H1 (cell line): ENCODE data around the gene RARB. TPM values are rescaled to one million over a fixed set of nuclear protein-coding genes. Genes with fewer than 3 reads are reported as not detected.
A peak's percentile ranks its signal among the peaks of the same experiment; 100 is the strongest.

ENCODE experiments used
- CTCF ChIA-PET: fragments of 300-600 bp; sonication (Branson Sonifier 250); formaldehyde crosslinking; loops from one replicate; lab custom pipeline; 2021; ENCODE audit not compliant: partially characterized antibody; lab: Charles Lee
- POLR2A ChIA-PET: fragments of 300-600 bp; sonication (Branson Sonifier 250); formaldehyde crosslinking; loops from one replicate; lab custom pipeline; 2021; ENCODE audit warnings: inconsistent platforms; ENCODE audit not compliant: partially characterized antibody; lab: Charles Lee
- DNase-seq, 2 experiments: peaks; one replicate each; pipeline versions ENCODE4 v3.0.0 to v3.0.0-alpha.2; 2010 to 2022; ENCODE audit warnings: low spot score in 2 of 2, low read depth in 1 of 2, mixed read lengths in 1 of 2
- FAIRE-seq: peaks from 2 replicates; lab custom pipeline; 2011; peaks lifted over from hg19 to GRCh38; lab: Jason Lieb, UNC
- H2AFZ ChIP-seq: 2 replicates; pipeline ENCODE4 v1.8.1; 2012; ENCODE audit warnings: low read length, inconsistent platforms
- H2AK5ac ChIP-seq: 2 replicates; pipeline ENCODE4 v1.6.1; 2013; ENCODE audit warnings: low read depth, low read length
- H2BK120ac ChIP-seq: replicated peaks from 2 replicates; pipeline ENCODE3; 2013; ENCODE audit warnings: low read depth, low read length, inconsistent platforms
- H2BK12ac ChIP-seq: 2 replicates; pipeline ENCODE4 v1.6.1; 2013; ENCODE audit warnings: low read depth, low read length
- H2BK15ac ChIP-seq: 2 replicates; pipeline ENCODE4 v1.6.1; 2013; ENCODE audit warnings: low read length
- H2BK20ac ChIP-seq: 2 replicates; pipeline ENCODE4 v1.6.1; 2013; ENCODE audit warnings: low read length
- H2BK5ac ChIP-seq: 2 replicates; pipeline ENCODE4 v1.6.1; 2013; ENCODE audit warnings: low read depth, low read length
- H3K14ac ChIP-seq: 2 replicates; pipeline ENCODE4 v1.6.1; 2013; ENCODE audit warnings: inconsistent platforms; ENCODE audit not compliant: insufficient read length
- H3K18ac ChIP-seq: 2 replicates; pipeline ENCODE4 v1.6.1; 2013; ENCODE audit warnings: low read length; ENCODE audit errors: extremely low read depth
- H3K23ac ChIP-seq: 2 replicates; pipeline ENCODE4 v1.6.1; 2013; ENCODE audit warnings: inconsistent platforms; ENCODE audit not compliant: insufficient read length
- H3K23me2 ChIP-seq: 2 replicates; pipeline ENCODE4 v1.6.1; 2013; ENCODE audit warnings: low read depth, low read length
- H3K27ac ChIP-seq: 2 replicates; pipeline ENCODE4 v1.6.1; 2011; ENCODE audit warnings: low read depth, low read length, inconsistent platforms
- H3K27me3 ChIP-seq, 4 experiments: replicated peaks in 1 of 4; 1 replicate in 1 of 4; 2 replicates in 3 of 4; pipeline versions ENCODE4 v1.6.1 to v1.8.1; 2011 to 2013; ENCODE audit warnings: low read length in 3 of 4, mild to moderate bottlenecking in 3 of 4, inconsistent platforms in 2 of 4, mixed read lengths in 2 of 4, moderate library complexity in 1 of 4; ENCODE audit not compliant: control insufficient read depth in 3 of 4, insufficient read depth in 3 of 4; ENCODE audit errors: extremely low read depth in 1 of 4
- H3K36me3 ChIP-seq, 4 experiments: 2 replicates each; pipeline versions ENCODE4 v1.6.1 to v1.8.1; 2011 to 2013; ENCODE audit warnings: mild to moderate bottlenecking in 4 of 4, low read length in 3 of 4, moderate library complexity in 2 of 4, control low read depth in 1 of 4, inconsistent platforms in 1 of 4; ENCODE audit not compliant: insufficient read depth in 4 of 4, control insufficient read depth in 2 of 4
- H3K4ac ChIP-seq: replicated peaks from 2 replicates; pipeline ENCODE3; 2013; ENCODE audit warnings: low read length, low read depth, mixed read lengths, inconsistent platforms; ENCODE audit not compliant: insufficient read length
- H3K4me1 ChIP-seq, 4 experiments: replicated peaks in 1 of 4; 1 replicate in 1 of 4; 2 replicates in 3 of 4; pipeline versions ENCODE4 v1.6.1 to v1.8.1; 2011 to 2013; ENCODE audit warnings: low read length in 3 of 4, inconsistent platforms in 2 of 4, mixed read lengths in 1 of 4; ENCODE audit not compliant: insufficient read depth in 4 of 4, control insufficient read depth in 3 of 4
- H3K4me2 ChIP-seq, 2 experiments: 2 replicates each; pipeline versions ENCODE4 v1.6.1 to v1.8.1; 2011 to 2013; ENCODE audit warnings: low read depth in 2 of 2, low read length in 2 of 2, control low read depth in 1 of 2, inconsistent platforms in 1 of 2, mild to moderate bottlenecking in 1 of 2; ENCODE audit not compliant: insufficient read depth in 1 of 2
- H3K4me3 ChIP-seq, 4 experiments: fragments of 200-600, 300-600 bp in 1 of 4; sonication (generic), shearing (Covaris generic), sonication (Bioruptor Twin) in 1 of 4; 2 replicates each; pipeline versions ENCODE4 v1.5.1 to v1.8.1; 2011 to 2016; ENCODE audit warnings: low read length in 4 of 4, low read depth in 3 of 4, control low read depth in 2 of 4, inconsistent platforms in 2 of 4, mild to moderate bottlenecking in 2 of 4, mixed read lengths in 1 of 4, moderate library complexity in 1 of 4; ENCODE audit not compliant: insufficient read depth in 2 of 4; ENCODE audit errors: extremely low read depth in 1 of 4
- H3K56ac ChIP-seq: replicated peaks from 2 replicates; pipeline ENCODE3; 2013; ENCODE audit warnings: low read depth, mild to moderate bottlenecking, mixed read lengths, low read length, inconsistent platforms; ENCODE audit not compliant: insufficient read length
- H3K79me1 ChIP-seq: 2 replicates; pipeline ENCODE4 v1.6.1; 2013; ENCODE audit warnings: low read depth, low read length, control low read depth
- H3K79me2 ChIP-seq, 2 experiments: 2 replicates each; pipeline versions ENCODE4 v1.6.1 to v1.8.1; 2012 to 2013; ENCODE audit warnings: low read length in 2 of 2, mild to moderate bottlenecking in 2 of 2, inconsistent platforms in 1 of 2; ENCODE audit not compliant: insufficient read depth in 2 of 2, control insufficient read depth in 1 of 2
- H3K9ac ChIP-seq, 4 experiments: replicated peaks in 1 of 4; 1 replicate in 1 of 4; 2 replicates in 3 of 4; pipeline versions ENCODE4 v1.6.1 to v1.8.1; 2011 to 2013; ENCODE audit warnings: low read depth in 3 of 4, low read length in 3 of 4, control low read depth in 2 of 4, mild to moderate bottlenecking in 2 of 4, moderate library complexity in 2 of 4, inconsistent platforms in 1 of 4; ENCODE audit errors: extremely low read depth in 1 of 4
- H3K9me3 ChIP-seq, 2 experiments: 2 replicates each; pipeline versions ENCODE4 v1.6.1 to v1.8.1; 2012 to 2013; ENCODE audit warnings: mild to moderate bottlenecking in 2 of 2, moderate library complexity in 2 of 2, control low read depth in 1 of 2, inconsistent platforms in 1 of 2, low read depth in 1 of 2, low read length in 1 of 2, mixed read lengths in 1 of 2; ENCODE audit not compliant: insufficient read depth in 2 of 2
- H4K20me1 ChIP-seq, 2 experiments: replicated peaks in 1 of 2; 2 replicates each; pipeline versions ENCODE3 to v1.8.1; 2011 to 2013; ENCODE audit warnings: inconsistent platforms in 2 of 2, low read length in 2 of 2, mild to moderate bottlenecking in 1 of 2; ENCODE audit not compliant: insufficient read depth in 2 of 2, control insufficient read depth in 1 of 2
- H4K5ac ChIP-seq: 2 replicates; pipeline ENCODE4 v1.6.1; 2013; ENCODE audit warnings: low read length, low read depth, mixed read lengths, inconsistent platforms; ENCODE audit not compliant: insufficient read length
- H4K8ac ChIP-seq: 2 replicates; pipeline ENCODE4 v1.8.0; 2013; ENCODE audit warnings: mild to moderate bottlenecking, moderate library complexity, low read length, inconsistent platforms; ENCODE audit not compliant: insufficient read depth; ENCODE audit errors: extremely low read depth
- H4K91ac ChIP-seq: replicated peaks from 2 replicates; pipeline ENCODE3; 2013; ENCODE audit warnings: low read length, mixed read lengths, inconsistent platforms; ENCODE audit not compliant: insufficient read length
- CHD2 ChIP-seq: IDR thresholded peaks from 2 replicates; pipeline ENCODE4 v1.6.1; 2012; ENCODE audit warnings: low read length, improper control_type of control experiment
- JUN ChIP-seq: IDR thresholded peaks from 2 replicates; pipeline ENCODE4 v1.6.1; 2011; ENCODE audit warnings: low read depth, mild to moderate bottlenecking, improper control_type of control experiment, low read length
- KDM4A ChIP-seq: IDR thresholded peaks from one replicate; pipeline ENCODE4 v1.7.1; 2012; ENCODE audit warnings: low read depth, mild to moderate bottlenecking, moderate library complexity, low read length, inconsistent platforms; ENCODE audit not compliant: severe bottlenecking
- POLR2AphosphoS5 ChIP-seq: IDR thresholded peaks from 2 replicates; pipeline ENCODE4 v1.6.1; 2011; ENCODE audit warnings: low read depth, low read length
- TCF12 ChIP-seq: IDR thresholded peaks from 2 replicates; pipeline ENCODE4 v1.6.1; 2011; ENCODE audit warnings: low read depth, mild to moderate bottlenecking, low read length
- TEAD4 ChIP-seq: IDR thresholded peaks from 2 replicates; pipeline ENCODE4 v1.6.1; 2012; ENCODE audit warnings: low read depth, low read length, inconsistent platforms, mixed read lengths
- WGBS, 2 experiments: shearing (Covaris generic) in 1 of 2; methylation state at CpG; one replicate each; pipeline versions ENCODE4 v1.1.6 to v1.1.7; 2013 to 2015; ENCODE audit warnings: low lambda C conversion rate in 2 of 2, mixed read lengths in 2 of 2, inconsistent platforms in 1 of 2, low coverage in 1 of 2, missing lambda C conversion rate in 1 of 2; ENCODE audit not compliant: insufficient replicate concordance in 2 of 2, insufficient coverage in 1 of 2, insufficient read length in 1 of 2; ENCODE audit errors: extremely low coverage in 1 of 2, missing lambda C conversion rate in 1 of 2; 5-methylcytosine and 5-hydroxymethylcytosine counted together
- polyA plus RNA-seq, 7 experiments: library from polyadenylated mRNA; depleted of rRNA in 3 of 7; stranded (reverse) in 5 of 7; unstranded in 2 of 7; fragments of >200 nt in 5 of 7; fragments of 200-250 nt in 2 of 7; gene quantifications; 1 replicate in 5 of 7; 2 replicates in 1 of 7; 4 replicates in 1 of 7; pipeline versions ENCODE4 v1.2.1 to v1.2.3, GENCODE V29; 2011 to 2013; ENCODE audit warnings: missing spikeins in 2 of 7, mixed read lengths in 2 of 7
- total RNA-seq: library from RNA; stranded (reverse); fragmentation: NEBNext Ultra II Directional; extraction: Animal tissue kit (Norgen Biotek cat#: 25700); gene quantifications from 2 replicates; pipeline ENCODE4 v1.2.1, GENCODE V29; 2021
- TF ChIP-seq, protein P1 (sequence below): IDR thresholded peaks from 2 replicates; pipeline ENCODE4 v1.6.1; 2012; ENCODE audit warnings: inconsistent platforms

RARB gene
- total and polyA plus RNA-seq, 2 of the 8 experiments (the other 6 are each of a cell fraction or from before 2014, with no cell fraction given), result 0.15 to 0.22 TPM

DNA sequence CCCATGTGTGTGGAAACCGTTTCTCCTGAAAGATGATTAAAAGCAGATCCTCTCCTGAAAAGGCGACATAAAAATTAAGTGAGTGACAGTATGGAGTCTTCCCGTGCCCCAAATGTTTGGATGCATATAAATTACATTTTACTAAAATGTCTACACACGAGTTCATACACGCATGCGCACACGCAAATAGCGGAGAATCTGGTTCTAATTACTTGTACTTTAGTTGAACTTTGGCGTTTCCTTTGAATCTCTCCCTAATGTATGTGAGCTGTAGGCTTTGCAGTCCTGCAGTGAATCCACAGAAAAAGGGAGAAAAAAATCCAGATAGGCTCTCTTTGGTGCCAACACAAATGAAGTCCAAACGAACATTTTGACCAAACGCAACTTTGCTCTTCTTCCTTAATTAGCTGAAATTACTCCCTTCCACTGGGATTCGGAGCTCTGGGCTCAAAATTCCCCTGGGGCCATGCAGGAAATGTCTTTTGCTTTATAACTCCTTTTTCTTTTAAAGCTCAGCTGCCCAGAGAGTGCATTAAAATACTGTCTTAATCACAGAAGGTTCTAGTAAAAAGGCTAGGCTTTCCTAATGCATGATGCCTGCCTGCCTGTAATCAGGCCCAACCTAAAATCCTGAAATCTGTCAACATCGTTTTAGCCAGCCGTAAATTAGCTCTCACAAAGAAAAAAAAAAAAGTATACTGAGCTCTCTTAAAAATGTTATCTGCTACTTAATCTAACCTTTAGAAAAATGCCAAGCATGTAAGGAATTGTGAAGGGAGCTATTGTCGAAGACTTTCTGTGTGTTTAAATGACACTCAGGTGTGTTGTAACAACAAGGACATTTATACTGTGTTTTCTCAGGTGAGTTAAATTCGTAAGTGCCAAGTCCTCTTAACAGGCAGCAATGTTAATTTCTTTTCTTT lies 26.2 kb downstream of the RARB start:
- no peak overlapping the region for H4K91ac ChIP-seq
- H3K18ac ChIP-seq, result peak overlapping the region; percentile 54; the same call in 1 of the 2 replicates
- no peak overlapping the region for H3K14ac ChIP-seq
- H2BK20ac ChIP-seq, result no peak overlapping the region
- no peak overlapping the region for H2AK5ac ChIP-seq
- H3K4me3 ChIP-seq, result peak overlapping the region in 1 of 4 experiments; percentile 16; a peak in 1 of 8 replicates
- H2AFZ ChIP-seq, result peak overlapping the region; percentile 1; the same call in 1 of the 2 replicates
- H3K79me2 ChIP-seq, result no peaks in the 10 kb centered on the region
- DNase-seq (no peak), FAIRE-seq (peak; percentile 45)
- no peak overlapping the region for H4K5ac ChIP-seq
- ChIA-PET POLR2A (interaction anchor here (1.1 kb wide), 1 partner anchor 11 kb away, joined by 3 read pairs; no protein-coding TSS in a partner anchor), CTCF (interaction anchor here (0.6 to 3.5 kb wide), 8 partner anchors 9 to 139 kb away, joined by 3 to 25 read pairs (median 3); no protein-coding TSS in a partner anchor)
- no peaks in the 10 kb centered on the region for H3K23me2 ChIP-seq
- H2BK12ac ChIP-seq, result peak overlapping the region; percentile 40; the same call in 1 of the 2 replicates
- no peak overlapping the region for H3K4ac ChIP-seq
- no peaks in the 10 kb centered on the region for H3K36me3 ChIP-seq
- no peak overlapping the region; a peak in 1 of 7 replicates for H3K9ac ChIP-seq
- H3K23ac ChIP-seq, result no peak overlapping the region
- no peaks in the 10 kb centered on the region for H3K27me3 ChIP-seq
- 73% methylated on average over 14 of the region's 16 CpGs; no CpG with 5 or more reads in 1 of the 2 experiments for WGBS, 2 experiments
- peak overlapping the region; percentile 18 to 42; a peak in 3 of 4 replicates for H3K4me2 ChIP-seq
- no peak overlapping the region for H3K27ac ChIP-seq
- H4K8ac ChIP-seq, result no peak overlapping the region
- no peak overlapping the region for H3K56ac ChIP-seq
- H3K9me3 ChIP-seq, result no peaks in the 10 kb centered on the region
- H3K79me1 ChIP-seq, result no peaks in the 10 kb centered on the region
- H4K20me1 ChIP-seq, result no peaks in the 10 kb centered on the region
- H2BK15ac ChIP-seq, result no peak overlapping the region
- H2BK5ac ChIP-seq, result no peak overlapping the region
- H2BK120ac ChIP-seq, result no peak overlapping the region
- peaks cover 0 to 19% (median 11%) of the 10 kb centered on the region in 4 experiments; a peak in 5 of 7 replicates for H3K4me1 ChIP-seq
- TF ChIP-seq JUN, result no peak
- TF ChIP-seq TCF12, result 0 out of 2 replicates have a peak, but pooled peaks have one; percentile 29
- no peak for TF ChIP-seq CHD2
- TF ChIP-seq TEAD4, result peak; percentile 56; the same call in 1 of the 2 replicates
- no peak for TF ChIP-seq POLR2AphosphoS5
- TF ChIP-seq, protein P1, sequence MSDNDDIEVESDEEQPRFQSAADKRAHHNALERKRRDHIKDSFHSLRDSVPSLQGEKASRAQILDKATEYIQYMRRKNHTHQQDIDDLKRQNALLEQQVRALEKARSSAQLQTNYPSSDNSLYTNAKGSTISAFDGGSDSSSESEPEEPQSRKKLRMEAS, result no peak
- TF ChIP-seq KDM4A, result no peak
